Measurements from ENCODE around the gene NCK1.

Gene NCK1

GRCh38 chr3:136937175-136937574 lies 75.2 kb downstream of the NCK1 start:
- no peak overlapping the region for H3K4me3 ChIP-seq

DNA sequence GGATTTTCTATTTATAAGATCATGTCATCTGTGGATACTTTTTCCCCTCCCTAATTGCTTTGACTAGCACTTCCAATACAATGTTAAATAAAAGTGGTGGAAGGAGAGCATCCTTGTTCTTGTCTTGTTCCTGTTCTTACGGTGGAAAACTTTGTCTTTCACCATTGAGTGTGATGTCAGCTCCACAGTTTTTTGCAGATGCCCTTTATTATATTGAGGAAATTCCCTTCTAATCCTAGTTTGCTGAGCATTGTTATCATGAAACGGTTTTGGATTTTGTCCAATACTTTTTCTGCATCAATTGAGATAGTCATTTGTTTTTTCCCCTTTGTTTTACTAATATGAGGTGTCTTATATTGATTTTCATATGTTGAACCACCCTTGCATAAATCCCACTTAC lies 75.8 kb downstream of the NCK1 start:
- no peak overlapping the region for H3K4me3 ChIP-seq
- H3K27ac ChIP-seq: peak overlapping the region in 4 of 21 experiments; percentile 18 to 49 (median 32)

More at GRCh38 chr3:136937175-136937574, 75.2 kb downstream of the NCK1 start:
- H3K27ac ChIP-seq: no peak overlapping the region

GRCh38 chr3:136938334-136938733 lies 76.3 kb downstream of the NCK1 start:
- Histone ChIP-seq H3K27ac (peak overlapping the region in 3 of 21 experiments; percentile 18 to 49 (median 43)), H3K4me3 (no peak overlapping the region)

- Histone ChIP-seq H3K27ac (peak overlapping the region in 3 of 21 experiments; percentile 6 to 49 (median 16)), H3K4me3 (no peak overlapping the region)
Observed at GRCh38 chr3:136939489-136939888, 77.5 kb downstream of the NCK1 start.

GRCh38 chr3:136942803-136943202 lies 80.8 kb downstream of the NCK1 start:
- H3K4me3 ChIP-seq: no peak overlapping the region
- peak overlapping the region in 3 of 21 experiments; percentile 2 to 21 (median 13) for H3K27ac ChIP-seq

GRCh38 chr3:136943436-136943835 lies 81.4 kb downstream of the NCK1 start:
- H3K27ac ChIP-seq: peak overlapping the region in 8 of 21 experiments; percentile 2 to 57 (median 34)
- H3K4me3 ChIP-seq: no peak overlapping the region

DNA sequence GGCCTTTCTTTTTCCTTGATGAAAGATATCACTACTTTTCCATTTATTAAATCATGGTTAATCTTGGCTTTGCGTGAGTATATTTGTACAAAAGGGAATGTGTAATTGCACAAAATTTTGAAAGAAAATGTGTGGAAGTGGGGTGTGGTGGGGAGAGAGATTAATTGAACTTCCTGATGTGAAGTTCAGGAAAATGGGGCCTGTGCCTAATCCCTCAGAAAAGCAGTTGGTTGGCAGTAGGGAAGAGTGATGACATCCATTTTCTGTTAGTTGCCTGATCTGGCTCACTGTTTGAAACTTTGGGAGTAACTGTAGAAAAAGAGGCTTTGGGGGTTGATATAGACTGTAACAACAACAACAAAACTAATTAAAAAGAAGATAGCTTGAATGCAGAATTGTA lies 85.0 kb downstream of the NCK1 start:
- Histone ChIP-seq H3K4me3 (no peak overlapping the region), H3K27ac (no peak overlapping the region)

GRCh38 chr3:136947477-136947876 lies 85.5 kb downstream of the NCK1 start:
- no peak overlapping the region for H3K27ac ChIP-seq
- no peak overlapping the region for H3K4me3 ChIP-seq

- Histone ChIP-seq H3K27ac (peak overlapping the region in 2 of 21 experiments; percentile 9 to 27), H3K4me3 (no peak overlapping the region)
Observed at GRCh38 chr3:136949146-136949545, 87.1 kb downstream of the NCK1 start.

- peak overlapping the region in 2 of 21 experiments; percentile 9 to 28 for H3K27ac ChIP-seq
Observed at GRCh38 chr3:136949708-136950107, 87.7 kb downstream of the NCK1 start.

GRCh38 chr3:136950623-136951022 lies 88.6 kb downstream of the NCK1 start:
- H3K4me3 ChIP-seq: no peak overlapping the region
- H3K27ac ChIP-seq: peak overlapping the region in 3 of 21 experiments; percentile 14 to 37 (median 27)

More at GRCh38 chr3:136949708-136950107, 87.7 kb downstream of the NCK1 start:
- no peak overlapping the region for H3K4me3 ChIP-seq

DNA sequence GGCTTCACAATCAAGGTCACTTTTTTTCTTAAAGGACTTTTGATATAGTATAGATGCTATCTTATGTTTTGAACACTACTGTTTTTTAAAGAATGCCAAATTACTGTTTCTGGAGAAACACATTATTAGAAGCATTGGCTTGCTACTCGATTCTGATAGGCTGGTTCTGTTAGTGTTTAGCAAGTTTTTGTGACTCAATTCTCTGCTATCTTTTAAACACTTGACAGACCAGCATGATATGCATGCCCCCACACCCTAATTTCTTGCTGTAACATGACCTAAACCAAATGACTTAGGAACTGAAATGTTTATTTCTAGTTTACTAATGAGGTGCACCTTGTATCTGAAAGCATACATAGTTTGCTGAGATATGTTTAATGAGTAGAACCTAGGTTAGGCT lies 90.3 kb downstream of the NCK1 start:
- Histone ChIP-seq H3K4me3 (no peak overlapping the region), H3K27ac (peak overlapping the region in 9 of 21 experiments; percentile 1 to 53 (median 23))

GRCh38 chr3:136954251-136954650 lies 92.2 kb downstream of the NCK1 start:
- Histone ChIP-seq H3K27ac (peak overlapping the region in 2 of 21 experiments; percentile 20 to 57), H3K4me3 (no peak overlapping the region)

DNA sequence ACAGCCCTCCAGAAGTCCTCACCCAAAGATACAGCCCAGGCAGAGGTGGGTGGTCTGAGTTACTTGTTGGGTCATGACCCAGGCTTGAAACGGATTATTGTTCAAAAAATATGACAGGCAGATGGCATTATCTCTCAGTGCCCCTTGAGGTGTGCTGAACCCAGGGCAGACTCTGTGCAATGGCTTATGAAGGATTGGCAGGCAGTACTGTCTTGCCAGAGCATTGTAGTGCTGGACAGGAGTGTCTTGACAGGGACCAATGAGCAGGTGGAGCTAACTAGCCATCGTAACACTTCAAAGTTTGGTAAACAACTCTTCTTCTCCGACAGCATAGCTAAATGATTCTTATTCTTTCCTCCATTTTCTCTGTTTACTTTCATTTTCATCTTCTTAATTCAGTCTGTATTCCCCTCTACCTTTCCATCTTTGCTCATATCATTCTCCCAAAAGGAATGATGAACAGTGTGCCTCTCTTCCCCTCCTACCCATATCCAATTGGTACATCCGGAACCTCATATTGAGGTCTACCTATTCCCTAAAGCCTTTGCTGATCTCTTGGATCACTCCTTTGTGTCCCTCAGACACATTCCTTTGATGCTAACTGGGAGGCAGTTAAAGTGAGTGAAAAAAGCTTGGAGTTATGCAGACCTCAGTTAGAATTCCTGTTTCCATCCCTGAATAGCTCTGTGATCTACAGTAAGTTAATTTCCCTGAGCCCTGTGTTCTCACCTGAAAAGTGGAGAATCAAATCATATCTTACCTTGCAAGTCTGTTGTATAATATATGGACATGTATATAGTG lies 93.2 kb downstream of the NCK1 start:
- no peak overlapping the region for H3K4me3 ChIP-seq
- peak overlapping the region in 10 of 21 experiments; percentile 3 to 57 (median 28) for H3K27ac ChIP-seq

DNA sequence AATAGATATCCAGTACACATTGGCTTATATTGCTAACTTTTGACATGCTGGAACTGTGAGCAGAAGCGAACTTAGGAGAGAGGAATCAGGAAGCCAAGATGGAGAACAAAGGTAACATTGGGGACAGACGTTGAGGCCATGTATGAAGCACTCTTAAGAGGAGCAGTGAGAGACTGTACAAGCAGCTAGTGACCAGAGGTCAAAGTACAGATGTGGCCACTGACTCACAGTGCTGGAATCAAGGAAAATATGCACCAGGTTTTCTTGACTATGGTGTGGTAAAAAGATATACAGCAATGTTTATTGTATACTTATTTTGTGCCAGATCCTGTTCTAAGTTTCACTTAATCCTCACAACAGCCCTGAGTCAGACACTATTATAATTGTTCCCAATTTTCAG lies 93.8 kb downstream of the NCK1 start:
- Histone ChIP-seq H3K4me3 (no peak overlapping the region), H3K27ac (peak overlapping the region in 10 of 21 experiments; percentile 1 to 57 (median 28))

DNA sequence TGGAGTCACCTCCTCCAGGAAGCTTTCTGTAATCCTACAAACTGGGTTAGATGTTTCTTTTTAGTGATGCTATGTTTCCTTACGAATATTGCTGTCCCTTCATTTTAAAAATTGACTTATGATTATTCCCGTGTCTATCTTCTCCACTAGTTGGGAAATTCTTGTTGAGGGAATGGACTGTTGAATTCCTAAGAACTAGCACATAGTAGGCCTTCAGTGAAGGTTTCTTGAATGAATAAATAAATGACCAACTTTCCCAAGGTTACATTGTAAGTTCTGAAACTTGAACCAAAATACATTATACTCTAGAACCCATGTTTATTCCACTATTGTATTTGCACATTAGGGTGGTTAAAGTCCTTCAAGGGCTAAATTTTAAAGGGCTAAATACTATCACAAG lies 95.0 kb downstream of the NCK1 start:
- Histone ChIP-seq H3K4me3 (no peak overlapping the region), H3K27ac (peak overlapping the region in 6 of 21 experiments; percentile 6 to 77 (median 54))

DNA sequence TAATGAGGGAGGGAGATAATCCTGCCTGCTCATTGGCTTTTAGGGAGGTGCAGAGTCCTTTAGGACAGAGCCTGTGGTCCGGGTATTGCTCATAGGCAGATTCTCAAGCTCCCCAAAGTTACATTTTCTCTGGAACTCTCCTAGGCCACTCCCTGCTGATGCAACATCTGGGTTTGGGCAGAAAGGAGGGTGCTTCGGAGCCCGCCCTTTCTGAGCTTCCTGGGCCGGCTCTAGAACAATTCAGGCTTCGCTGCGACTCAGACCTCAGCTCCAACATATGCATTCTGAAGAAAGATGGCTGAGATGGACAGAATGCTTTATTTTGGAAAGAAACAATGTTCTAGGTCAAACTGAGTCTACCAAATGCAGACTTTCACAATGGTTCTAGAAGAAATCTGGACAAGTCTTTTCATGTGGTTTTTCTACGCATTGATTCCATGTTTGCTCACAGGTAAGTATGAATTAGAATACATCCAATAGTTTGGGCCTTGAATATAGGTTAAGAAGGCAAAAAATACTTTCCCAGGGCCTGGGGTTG lies 95.8 kb downstream of the NCK1 start, which contains the start of gene IL20RB:
Gene IL20RB (plus strand): TSS at position 233 of the 538 bp plus-strand sequence. CDS start 131 bp downstream, at position 364.
- Histone ChIP-seq H3K4me3 (peak within 1 kb of the TSS in 6 of 7 experiments; percentile 7 to 37 (median 18)), H3K27ac (peak within 1 kb of the TSS in 19 of 21 experiments; percentile 30 to 88 (median 71))

DNA sequence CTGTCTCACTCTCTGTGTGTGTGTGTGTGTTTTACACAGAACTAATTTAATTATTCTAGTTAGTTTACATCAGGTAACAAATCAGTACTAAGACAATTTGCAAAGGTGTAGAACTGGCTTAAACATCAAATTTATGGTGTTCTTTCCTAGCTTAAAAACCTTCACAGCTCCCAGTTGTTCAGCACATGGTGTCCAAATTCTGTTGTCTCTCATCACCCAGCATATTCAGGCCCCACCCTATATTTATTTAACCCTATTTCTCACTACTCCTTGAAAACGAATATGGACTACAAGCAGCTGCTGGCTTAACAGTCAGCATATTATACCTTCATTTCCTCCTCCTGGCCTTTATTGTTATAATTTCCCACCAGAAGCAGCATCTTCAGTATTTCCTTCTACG lies 96.9 kb downstream of the NCK1 start:
- H3K4me3 ChIP-seq: peak overlapping the region in 6 of 7 experiments; percentile 7 to 37 (median 18)
- peak overlapping the region in 19 of 21 experiments; percentile 30 to 88 (median 71) for H3K27ac ChIP-seq

DNA sequence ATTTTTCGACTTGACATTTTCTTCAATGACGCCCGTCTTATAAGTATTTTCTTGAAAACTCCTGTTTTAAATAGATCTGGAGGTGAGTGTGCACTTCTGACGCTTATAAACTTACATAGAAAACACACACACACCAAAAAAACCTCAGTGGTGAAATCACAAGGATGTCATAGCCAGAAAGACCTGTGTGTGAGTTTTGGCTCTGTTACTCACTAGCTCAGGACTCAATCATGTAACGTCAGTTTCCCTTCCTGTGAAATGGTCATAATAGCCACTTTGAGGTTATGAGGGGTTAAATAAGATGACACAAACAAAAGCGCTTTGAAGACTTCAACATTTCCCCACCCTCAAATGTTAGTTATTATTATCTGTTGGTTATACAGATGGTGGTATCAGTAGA lies 97.6 kb downstream of the NCK1 start:
- peak overlapping the region in 18 of 21 experiments; percentile 9 to 88 (median 70) for H3K27ac ChIP-seq
- peak overlapping the region in 6 of 7 experiments; percentile 5 to 37 (median 12) for H3K4me3 ChIP-seq
